Measurements from ENCODE around the gene MAPK13.

GRCh38 chr6:36116066-36116864, 14.0 kb upstream of the MAPK13 start:
- TF ChIP-seq CTCF (conservative IDR thresholded peaks at IDR 0.05), result no peak
- no peak for TF ChIP-seq EZH2 (IDR thresholded peaks at IDR 0.05; ENCODE audit: low read depth)

Measured in PC-9 (cell line).